A549 (cell line): ENCODE data around the gene ATAD2B.

Experiments used
- JUN ChIP-seq, 2 experiments: fragments of >200 bp; sonication (Bioruptor Twin); formaldehyde crosslinking; IDR thresholded peaks; 2 replicates in 1 of 2; 3 replicates in 1 of 2; pipeline ENCODE4 v1.6.1; 2016 to 2017
- MAFK ChIP-seq: fragments of 450-650 bp; IDR thresholded peaks from 2 replicates; pipeline ENCODE4 v1.6.1; 2014; ENCODE audit not compliant: partially characterized antibody
- TF ChIP-seq, protein P1 (sequence below): fragments of >200 bp; sonication (Bioruptor Twin); formaldehyde crosslinking; IDR thresholded peaks from 3 replicates; pipeline ENCODE4 v1.5.1; 2016

DNA sequence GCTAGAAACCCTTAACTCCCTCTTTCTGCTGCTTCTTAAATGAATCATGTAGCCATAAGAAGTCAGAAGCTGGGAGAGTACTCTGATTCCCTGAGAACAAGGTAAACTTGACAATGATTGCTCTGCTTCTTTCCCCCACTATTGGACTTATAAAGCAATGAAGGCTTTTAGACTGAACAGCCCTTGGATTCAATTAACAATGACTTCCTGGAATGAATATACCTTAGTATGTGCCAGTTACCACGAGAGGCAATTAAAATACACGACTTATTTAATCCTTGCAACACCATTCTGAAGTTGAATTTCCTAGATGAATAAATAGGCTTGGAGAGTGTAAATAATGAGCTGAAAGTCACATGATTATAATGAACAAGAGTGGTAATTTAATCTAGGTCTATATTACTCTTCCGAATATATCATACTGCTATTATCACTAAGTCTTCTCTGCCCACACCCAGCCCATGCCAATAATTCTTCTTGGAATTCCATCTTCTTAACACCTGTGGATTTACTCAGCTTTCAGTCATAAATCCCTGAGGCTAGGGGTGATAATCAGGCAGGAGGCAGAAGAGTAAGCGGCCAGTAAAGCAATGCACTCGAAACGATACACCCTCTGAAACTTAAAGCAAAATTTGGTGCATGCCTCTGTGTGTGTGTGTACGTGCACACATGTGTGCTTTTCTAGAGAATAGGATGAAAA is 170.2 kb downstream of the ATAD2B start:
- TF ChIP-seq, protein P1, sequence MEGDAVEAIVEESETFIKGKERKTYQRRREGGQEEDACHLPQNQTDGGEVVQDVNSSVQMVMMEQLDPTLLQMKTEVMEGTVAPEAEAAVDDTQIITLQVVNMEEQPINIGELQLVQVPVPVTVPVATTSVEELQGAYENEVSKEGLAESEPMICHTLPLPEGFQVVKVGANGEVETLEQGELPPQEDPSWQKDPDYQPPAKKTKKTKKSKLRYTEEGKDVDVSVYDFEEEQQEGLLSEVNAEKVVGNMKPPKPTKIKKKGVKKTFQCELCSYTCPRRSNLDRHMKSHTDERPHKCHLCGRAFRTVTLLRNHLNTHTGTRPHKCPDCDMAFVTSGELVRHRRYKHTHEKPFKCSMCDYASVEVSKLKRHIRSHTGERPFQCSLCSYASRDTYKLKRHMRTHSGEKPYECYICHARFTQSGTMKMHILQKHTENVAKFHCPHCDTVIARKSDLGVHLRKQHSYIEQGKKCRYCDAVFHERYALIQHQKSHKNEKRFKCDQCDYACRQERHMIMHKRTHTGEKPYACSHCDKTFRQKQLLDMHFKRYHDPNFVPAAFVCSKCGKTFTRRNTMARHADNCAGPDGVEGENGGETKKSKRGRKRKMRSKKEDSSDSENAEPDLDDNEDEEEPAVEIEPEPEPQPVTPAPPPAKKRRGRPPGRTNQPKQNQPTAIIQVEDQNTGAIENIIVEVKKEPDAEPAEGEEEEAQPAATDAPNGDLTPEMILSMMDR: no peak
- no peak for TF ChIP-seq JUN (IDR thresholded peaks at IDR 0.05)
- no peak for TF ChIP-seq MAFK
